Measurements from ENCODE around the gene TFEC.

Gene TFEC

DNA sequence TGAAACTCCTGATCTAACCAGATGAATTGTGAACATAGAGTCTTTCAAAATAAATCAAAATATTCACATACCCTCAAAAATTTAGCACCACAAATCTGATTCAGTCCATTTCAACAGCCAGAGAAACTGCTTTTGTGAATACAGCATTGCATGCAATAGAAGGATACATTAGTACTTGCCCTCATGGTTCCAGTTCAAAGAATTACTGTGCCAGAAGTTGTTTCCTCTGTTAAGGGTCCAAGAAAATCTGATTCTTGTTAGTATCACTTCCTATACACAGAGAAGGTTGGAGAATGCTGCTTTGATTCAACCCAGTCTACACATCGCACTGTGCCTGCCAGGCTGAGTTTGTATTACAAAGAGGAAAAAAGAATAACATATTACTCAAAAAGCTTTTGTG is 115.6 kb downstream of the TFEC start:
- DNase-seq = no peak

DNA sequence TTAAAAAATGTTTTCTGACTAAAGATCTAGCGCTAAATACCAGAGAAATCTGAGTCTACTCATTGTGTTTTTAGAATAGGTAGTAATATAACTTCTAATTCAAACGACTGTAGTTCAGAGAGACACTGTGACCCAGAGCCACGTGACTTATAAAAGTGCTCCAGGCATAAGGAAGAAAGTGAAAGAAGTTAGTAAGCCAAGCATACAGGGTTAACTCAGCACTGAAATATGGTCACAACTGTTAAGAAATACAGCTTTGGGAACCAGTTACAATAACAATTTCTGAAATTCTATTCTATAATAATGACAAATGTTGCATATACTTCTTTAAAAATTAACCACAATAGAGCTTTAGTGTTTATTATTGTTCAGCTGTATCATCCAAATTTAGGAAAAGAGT is 119.1 kb downstream of the TFEC start:
- no peak for DNase-seq

DNA sequence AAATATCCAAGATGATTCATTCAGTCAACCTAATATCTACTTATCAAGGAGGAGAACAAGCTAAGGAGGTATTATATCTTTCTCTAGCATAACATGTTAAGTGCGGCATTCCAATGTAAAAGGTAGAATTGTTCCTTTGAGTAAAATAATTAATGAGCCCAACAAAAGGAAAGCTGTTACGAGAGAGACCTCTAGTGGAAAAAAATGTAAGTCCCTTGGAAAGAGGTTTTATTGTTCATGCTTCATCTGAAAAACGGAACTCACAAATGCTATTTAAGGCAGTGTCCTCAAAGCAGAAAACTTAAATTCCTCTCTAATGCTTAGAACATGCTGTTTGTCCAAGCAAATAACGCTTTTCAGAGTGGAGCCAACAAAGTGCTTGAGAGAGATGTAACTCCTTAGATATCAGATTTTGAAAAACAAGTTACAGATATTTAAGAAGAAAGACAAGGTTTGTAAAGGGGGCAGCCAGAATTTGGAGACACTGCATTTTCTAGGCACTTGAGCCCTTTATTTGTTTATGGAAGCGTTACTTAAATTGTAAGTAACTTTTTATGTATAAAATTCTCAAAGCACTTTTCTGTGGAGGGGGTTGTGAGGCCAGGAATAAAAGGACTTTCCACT is 119.9 kb downstream of the TFEC start:
- no peak for DNase-seq

DNA sequence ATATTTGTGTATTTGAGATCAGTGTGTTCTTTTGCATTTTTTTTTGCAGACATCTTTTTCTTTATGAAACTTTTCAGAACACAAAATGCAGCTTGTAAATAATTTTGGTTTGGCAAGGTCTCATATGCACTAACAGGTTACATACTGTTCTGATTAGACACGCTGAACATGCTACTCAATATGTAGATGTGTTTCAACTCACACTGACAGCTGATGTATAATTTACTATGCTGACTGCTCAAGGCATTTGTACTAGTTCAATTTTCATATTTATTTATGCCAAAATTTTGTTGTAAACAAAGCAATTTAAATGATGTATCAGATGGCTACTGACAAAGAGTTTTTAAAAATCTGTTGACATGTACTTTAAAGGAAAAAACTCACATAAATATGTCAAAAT is 123.8 kb downstream of the TFEC start:
- DNase-seq = no peak

DNA sequence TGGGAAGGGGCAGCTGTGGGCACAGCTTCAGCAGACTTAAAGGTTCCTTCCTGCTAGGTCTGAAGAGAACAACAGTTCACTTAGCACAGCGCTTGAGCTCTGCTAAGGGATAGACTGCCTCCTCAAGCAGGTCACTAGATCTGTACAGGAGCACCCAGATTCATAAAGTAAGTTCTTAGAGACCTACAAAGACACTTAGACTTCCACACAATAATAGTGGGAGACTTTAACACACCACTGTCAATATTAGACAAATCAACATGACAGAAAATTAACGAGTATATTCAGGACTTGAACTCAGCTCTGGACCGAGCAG is 140.9 kb downstream of the TFEC start:
- no peak for DNase-seq

DNA sequence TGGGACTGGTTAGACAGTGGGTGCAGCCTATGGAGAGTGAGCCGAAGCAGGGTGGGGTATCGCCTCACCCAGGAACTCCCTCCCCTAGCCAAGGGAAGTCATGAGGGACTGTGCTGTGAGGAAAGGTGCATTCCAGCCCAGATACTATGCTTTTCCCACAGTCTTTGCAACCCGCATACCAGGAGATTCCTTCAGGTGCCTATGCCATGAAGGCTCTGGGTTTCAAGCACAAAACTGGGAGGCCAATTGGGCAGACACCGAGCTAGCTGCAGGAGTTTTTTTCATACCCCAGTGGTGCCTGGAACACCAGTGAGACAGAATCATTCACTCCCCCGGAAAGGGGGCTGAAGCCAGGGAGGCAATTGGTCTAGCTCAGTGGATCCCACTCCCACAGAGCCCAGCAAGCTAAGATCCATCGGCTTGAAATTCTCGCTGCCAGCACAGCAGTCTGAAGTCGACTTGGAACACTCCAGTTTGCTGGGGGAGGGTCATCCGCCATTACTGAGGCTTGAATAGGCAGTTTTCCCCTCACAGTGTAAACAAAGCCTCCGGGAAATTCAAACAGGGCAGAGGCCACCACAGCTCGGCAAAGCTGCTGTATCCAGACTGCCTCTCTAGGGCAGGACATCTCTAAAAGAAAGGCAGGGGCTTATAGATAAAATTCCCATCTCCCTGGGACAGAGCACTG is 141.4 kb downstream of the TFEC start:
- DNase-seq = no peak

DNA sequence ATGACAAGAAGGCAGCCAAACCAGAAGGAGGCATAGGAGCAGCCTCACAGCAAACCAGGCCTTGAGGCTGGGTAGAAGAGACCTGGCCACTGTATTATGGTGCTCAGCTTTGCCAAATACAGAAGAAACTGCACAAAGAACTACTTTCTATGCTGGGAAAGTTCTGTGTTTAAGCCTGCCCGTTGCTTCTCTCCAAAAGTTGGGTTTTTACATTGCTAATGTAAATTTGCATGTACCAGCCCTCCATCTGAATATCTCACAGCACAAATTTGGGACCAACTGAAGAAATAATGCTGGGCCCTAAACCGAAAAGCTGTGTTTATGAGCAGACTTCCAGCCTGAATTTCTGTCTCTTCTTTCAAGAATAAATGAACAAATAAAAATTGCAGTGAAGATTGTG is 145.0 kb downstream of the TFEC start:
- no peak for DNase-seq
